H1 (cell line): ENCODE measurements around the gene UNC119. TPM values are rescaled to one million over a fixed set of nuclear protein-coding genes. Genes with fewer than 3 reads are reported as not detected.

Source experiments
- CEBPB ChIP-seq: IDR thresholded peaks from 2 replicates; pipeline ENCODE4 v1.6.1; 2012; ENCODE audit warnings: low read depth, low read length
- CHD1 ChIP-seq: IDR thresholded peaks from 2 replicates; pipeline ENCODE4 v1.6.1; 2012; ENCODE audit warnings: low read depth, low read length, improper control_type of control experiment
- CHD7 ChIP-seq: fragments of 300-600 bp; sonication (generic); IDR thresholded peaks from 2 replicates; pipeline ENCODE4 v1.7.1; 2012; ENCODE audit warnings: low read length, moderate library complexity, mild to moderate bottlenecking, inconsistent platforms; ENCODE audit not compliant: insufficient replicate concordance
- CREB1 ChIP-seq: IDR thresholded peaks from 2 replicates; pipeline ENCODE4 v1.6.1; 2012; ENCODE audit warnings: inconsistent platforms
- CTCF ChIP-seq, 3 experiments: IDR thresholded peaks; 1 replicate in 2 of 3; 2 replicates in 1 of 3; pipeline versions ENCODE4 v1.5.1 to v1.6.1; 2011; ENCODE audit warnings: low read length in 3 of 3, mild to moderate bottlenecking in 3 of 3, inconsistent platforms in 2 of 3, low read depth in 1 of 3, moderate library complexity in 1 of 3; ENCODE audit not compliant: insufficient read depth in 1 of 3; ENCODE audit errors: control extremely low read depth in 1 of 3
- KDM4A ChIP-seq: IDR thresholded peaks from one replicate; pipeline ENCODE4 v1.7.1; 2012; ENCODE audit warnings: low read depth, mild to moderate bottlenecking, moderate library complexity, low read length, inconsistent platforms; ENCODE audit not compliant: severe bottlenecking
- SIN3A ChIP-seq, 2 experiments: IDR thresholded peaks in 1 of 2; conservative IDR thresholded peaks in 1 of 2; 2 replicates each; pipeline ENCODE4 v1.6.1; 2011 to 2012; ENCODE audit warnings: low read length in 2 of 2, improper control_type of control experiment in 1 of 2, low read depth in 1 of 2, mild to moderate bottlenecking in 1 of 2
- SIX5 ChIP-seq: IDR thresholded peaks from 2 replicates; pipeline ENCODE4 v1.6.1; 2011; ENCODE audit warnings: mild to moderate bottlenecking, low read depth, low read length
- polyA plus RNA-seq, 7 experiments: library from polyadenylated mRNA; depleted of rRNA in 3 of 7; stranded (reverse) in 5 of 7; unstranded in 2 of 7; fragments of >200 nt in 5 of 7; fragments of 200-250 nt in 2 of 7; gene quantifications; 1 replicate in 5 of 7; 2 replicates in 1 of 7; 4 replicates in 1 of 7; pipeline versions ENCODE4 v1.2.1 to v1.2.3, GENCODE V29; 2011 to 2013; ENCODE audit warnings: missing spikeins in 2 of 7, mixed read lengths in 2 of 7
- total RNA-seq: library from RNA; stranded (reverse); fragmentation: NEBNext Ultra II Directional; extraction: Animal tissue kit (Norgen Biotek cat#: 25700); gene quantifications from 2 replicates; pipeline ENCODE4 v1.2.1, GENCODE V29; 2021

The UNC119 gene
- total and polyA plus RNA-seq, 2 of the 8 experiments (the other 6 are each of a cell fraction or from before 2014, with no cell fraction given): 43.5 to 94.4 TPM

DNA sequence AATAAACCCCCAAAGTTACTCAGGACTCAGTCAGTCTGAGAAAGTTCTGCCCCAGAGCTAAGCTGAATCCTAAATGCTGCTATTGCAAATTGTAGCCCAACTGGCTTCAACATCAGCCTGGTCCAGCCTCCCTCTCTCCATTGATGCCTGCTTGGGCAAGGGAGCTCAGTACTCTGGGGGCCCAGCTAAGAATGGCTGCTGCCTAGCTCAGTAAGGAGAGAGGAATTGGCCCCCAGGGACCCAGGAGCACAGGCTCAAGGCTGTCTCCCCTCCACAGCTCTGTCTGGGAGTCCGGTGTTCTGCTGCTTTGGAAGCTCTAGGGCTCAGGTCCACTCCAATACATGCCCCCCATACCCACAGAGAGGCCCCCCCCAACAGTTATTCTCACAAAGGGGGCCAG lies 1.6 kb downstream of the UNC119 start (continued):
- TF ChIP-seq CHD7: no peak
- no peak for TF ChIP-seq CHD1
- no peak for TF ChIP-seq KDM4A
- no peak for TF ChIP-seq SIX5
- no peak for TF ChIP-seq CEBPB
- no peak for TF ChIP-seq CTCF (IDR thresholded peaks at IDR 0.05; ENCODE audit: control extremely low read depth in 1 of 3, insufficient read depth in 1 of 3, low read depth in 1 of 3, low read length in 3 of 3)
- TF ChIP-seq CREB1: no peak
- no peak for TF ChIP-seq SIN3A (conservative IDR thresholded peaks at IDR 0.05 in 1 of 2, IDR thresholded peaks at IDR 0.05 in 1 of 2; ENCODE audit: low read depth in 1 of 2, low read length in 2 of 2)
